EH (cell line): ENCODE measurements around the gene TENM3.

Experiments used
- DNase-seq: peaks from one replicate; pipeline ENCODE4 v3.0.0-alpha.2; 2015; ENCODE audit warnings: low read depth

The TENM3 gene

GRCh38 chr4:182624281-182624680, 381.1 kb downstream of the TENM3 start:
- no peak for DNase-seq

- no peak for DNase-seq
Observed at GRCh38 chr4:182625193-182625592, 382.0 kb downstream of the TENM3 start.

GRCh38 chr4:182627996-182628395, 384.8 kb downstream of the TENM3 start:
- DNase-seq = no peak

DNA sequence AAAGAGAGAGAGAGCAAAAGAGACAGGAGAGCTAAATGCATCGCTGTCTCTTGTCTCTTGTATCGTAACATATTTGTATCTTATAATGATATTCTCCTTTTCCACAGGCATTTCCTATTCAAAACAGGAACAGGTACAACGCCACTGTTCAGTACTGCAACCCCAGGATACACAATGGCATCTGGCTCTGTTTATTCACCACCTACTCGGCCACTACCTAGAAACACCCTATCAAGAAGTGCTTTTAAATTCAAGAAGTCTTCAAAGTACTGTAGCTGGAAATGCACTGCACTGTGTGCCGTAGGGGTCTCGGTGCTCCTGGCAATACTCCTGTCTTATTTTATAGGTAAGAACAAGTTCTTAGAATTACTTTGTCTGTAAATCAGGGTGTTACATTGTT, 385.3 kb downstream of the TENM3 start:
- no peak for DNase-seq

DNA sequence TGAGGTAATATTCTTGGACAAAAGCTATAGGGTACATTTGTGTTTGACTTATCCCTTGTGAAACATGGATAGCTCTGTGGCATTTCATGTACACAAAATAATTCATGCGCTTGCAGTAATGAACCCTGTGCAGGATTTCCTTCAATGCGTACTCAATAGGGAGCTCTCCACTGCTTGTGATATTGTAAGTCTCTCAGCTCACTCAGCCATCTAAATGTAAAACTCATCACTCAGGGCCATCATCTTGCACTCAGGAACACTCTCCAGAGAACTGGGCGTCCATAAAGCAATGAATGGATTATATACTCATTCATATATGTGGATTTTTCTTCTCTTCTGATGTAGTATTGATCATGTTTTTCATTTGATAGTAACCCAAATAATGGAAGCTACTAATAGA, 385.9 kb downstream of the TENM3 start:
- no peak for DNase-seq

GRCh38 chr4:182640491-182640890, 397.3 kb downstream of the TENM3 start:
- no peak for DNase-seq

DNA sequence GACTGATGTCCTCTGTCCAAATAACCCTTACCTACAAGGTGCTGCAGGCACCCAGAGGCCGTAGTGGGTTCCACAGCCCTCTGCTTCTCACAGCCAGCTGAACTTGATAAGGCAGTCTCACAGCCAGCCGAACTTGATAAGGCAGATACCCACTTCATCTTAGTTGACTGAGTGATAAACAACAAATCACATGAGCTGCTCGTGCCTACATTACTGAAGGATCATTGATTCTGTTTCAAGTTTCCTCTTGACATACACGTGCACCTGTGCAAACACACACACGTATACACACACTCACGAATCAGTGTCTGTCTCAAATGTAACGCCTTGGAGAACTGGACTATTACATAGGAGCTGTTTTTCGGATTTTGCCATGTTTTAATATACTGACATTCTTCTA, 397.7 kb downstream of the TENM3 start:
- DNase-seq = no peak

DNA sequence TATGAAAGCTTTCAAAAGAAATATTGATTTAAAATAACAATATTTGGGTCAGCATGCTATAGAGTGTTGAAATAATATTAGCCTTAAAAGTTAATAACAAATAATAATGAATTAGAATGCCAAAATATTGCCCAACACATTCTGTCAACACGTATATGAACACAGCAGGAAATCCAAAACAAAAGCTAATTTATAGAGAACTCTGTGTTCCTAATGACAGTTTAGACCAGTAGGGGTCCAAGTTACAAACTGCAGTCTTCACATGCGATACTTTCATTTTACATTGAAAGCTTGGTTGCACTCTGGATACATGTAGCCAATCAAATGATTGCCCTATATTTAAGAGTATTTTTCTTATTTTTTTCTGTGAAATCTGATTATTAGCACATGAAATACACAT, 399.6 kb downstream of the TENM3 start:
- DNase-seq = peak; percentile 37

DNA sequence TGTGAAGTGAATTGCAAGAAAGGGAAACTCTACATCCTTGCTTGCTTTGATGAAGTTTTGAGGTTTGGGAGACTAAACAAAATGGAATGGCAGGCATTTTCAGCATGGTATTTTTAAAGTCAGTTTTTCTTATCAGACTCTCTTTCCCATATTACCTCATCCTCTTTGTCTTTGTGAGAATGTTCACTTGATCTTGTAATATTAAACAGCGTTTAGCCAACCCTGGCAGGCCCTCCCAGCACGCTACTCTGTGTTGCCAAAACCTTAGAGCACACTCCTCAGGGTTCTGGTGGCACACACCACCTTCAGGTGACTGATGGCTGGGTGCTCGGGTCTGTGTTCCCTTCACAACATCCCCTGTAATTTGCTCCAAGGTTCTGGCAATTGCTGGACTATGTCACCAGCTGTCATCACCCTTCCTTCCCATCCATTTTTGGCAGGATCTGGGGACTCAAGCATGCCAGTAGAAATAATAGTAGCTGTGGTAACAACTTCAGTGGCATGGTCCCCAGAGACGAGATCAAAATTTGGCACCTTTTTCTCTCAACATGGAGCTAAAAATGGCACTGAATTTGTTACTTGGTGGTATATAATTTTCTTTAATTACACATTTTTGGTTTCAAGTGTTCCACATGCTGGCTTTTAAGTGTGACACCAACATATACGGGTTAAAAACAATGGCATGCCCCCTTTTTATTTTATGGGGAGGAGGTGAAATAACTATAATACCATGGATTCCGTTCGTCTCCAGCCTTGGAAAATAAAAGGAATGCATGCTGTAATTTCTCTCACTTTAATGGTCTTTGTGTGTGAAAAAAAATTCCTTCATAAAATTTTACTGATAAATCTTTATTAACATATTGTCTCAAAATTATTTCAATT, 400.8 kb downstream of the TENM3 start:
- DNase-seq = peak; percentile 85

GRCh38 chr4:182644683-182645050, 401.5 kb downstream of the TENM3 start:
- peak; percentile 62 for DNase-seq

DNA sequence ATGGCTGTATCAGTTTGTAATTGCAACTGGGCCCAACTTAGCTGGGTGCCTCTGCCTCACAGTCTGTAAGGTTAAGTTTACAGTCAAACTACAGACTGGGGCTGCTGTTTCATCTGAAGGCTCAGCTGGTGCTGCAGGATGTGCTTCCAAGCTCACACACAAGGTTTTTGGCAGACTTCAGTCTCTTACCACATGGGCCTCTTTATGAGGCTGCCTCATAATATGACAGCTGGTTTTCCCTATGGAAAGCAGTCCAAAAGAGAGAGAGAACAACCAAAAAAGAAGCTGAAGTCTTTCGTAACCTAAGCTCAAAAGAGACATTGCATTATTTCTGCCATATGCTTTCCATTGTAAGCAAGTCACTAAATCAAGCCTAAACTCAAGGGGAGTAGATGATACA, 402.3 kb downstream of the TENM3 start:
- DNase-seq = no peak

GRCh38 chr4:182647646-182648300, 404.6 kb downstream of the TENM3 start:
- DNase-seq = no peak

- DNase-seq = no peak
Observed at GRCh38 chr4:182648766-182649165, 405.6 kb downstream of the TENM3 start.

DNA sequence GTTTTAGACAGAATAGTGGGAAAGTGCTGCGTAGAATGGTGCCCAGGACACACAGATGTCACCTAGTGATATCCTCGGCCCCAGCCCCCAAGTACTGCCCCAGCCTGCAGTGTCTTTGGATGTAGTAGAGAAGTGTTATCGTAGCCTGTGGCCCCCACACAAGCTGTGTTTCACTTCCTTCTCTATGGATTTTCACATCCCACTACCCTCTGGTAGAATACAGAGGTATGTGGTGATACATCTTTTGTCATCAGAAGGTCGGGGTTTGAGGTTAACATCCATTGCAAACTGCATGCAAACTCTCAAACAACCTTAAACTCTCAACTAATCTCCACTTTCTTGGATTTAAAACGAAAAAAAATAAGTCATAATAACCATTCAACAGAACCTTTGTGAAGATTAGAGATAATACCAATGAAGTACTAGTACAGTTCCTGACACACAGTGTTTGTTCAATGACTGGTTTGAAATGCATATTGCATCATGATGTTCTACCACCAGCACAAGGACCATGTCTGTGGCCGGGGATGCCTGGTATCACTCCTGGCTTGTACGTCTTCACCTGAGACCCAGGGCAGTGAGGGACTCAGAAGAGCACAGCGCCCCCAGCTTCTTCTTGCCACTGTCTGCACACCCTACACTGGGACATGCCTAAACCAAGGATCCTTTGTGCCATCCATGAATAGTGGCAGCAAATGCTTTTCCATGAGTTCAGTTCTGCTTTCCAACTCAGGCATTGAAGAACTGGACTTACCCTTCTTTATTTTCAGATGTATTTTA, 406.7 kb downstream of the TENM3 start:
- DNase-seq = no peak

DNA sequence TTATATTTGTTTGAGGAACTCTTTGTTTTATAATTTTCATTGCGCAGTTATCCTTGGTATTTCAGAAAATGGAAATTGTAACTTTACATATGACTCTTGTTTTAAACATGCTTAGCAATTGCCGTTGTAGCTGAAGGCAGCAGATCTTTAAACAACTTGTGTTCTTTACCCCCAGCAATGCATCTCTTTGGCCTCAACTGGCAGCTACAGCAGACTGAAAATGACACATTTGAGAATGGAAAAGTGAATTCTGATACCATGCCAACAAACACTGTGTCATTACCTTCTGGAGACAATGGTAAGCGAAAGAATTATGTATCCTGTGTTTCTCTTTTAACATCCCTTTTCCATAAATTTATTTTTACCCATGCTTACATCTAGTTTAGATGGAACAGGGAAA, 410.4 kb downstream of the TENM3 start:
- peak; percentile 53 for DNase-seq

DNA sequence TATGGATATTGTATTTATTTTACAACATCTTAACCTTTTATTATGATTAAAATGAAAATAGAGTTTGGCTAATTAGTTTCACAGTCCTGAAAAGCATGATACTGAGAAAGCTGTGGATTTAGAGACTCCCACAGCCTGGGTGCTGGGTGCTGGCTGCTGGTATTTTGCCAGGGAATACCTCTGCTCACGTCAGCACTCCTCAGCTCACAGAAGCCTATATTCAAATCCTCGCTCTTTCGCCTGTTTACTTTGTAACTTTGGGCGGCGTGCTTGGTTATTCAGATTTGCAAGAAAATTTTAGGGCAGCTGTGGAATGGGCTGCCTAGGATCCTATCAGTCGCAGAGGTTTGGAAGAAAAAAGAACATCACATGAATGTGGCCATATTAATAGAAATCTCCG, 412.1 kb downstream of the TENM3 start:
- no peak for DNase-seq

DNA sequence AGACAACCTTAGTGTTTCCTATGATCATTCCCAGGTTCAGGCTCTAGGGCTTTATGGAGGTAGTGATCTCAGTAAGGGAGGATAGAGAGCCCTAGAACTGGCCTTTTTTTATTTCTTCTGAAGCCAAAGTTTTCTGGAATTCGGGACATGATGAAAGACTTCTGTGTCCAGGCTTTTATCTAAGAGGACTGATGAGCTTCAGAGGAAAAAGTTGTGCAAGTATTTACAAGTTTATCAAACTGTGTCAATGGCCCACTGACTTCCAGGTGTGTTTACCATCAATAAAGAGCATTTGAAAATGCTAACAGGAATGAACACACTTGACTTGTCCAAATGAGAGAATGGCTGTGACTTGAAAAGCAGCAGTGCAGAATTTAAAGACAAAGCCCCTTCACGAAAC, 419.3 kb downstream of the TENM3 start:
- DNase-seq = no peak

DNA sequence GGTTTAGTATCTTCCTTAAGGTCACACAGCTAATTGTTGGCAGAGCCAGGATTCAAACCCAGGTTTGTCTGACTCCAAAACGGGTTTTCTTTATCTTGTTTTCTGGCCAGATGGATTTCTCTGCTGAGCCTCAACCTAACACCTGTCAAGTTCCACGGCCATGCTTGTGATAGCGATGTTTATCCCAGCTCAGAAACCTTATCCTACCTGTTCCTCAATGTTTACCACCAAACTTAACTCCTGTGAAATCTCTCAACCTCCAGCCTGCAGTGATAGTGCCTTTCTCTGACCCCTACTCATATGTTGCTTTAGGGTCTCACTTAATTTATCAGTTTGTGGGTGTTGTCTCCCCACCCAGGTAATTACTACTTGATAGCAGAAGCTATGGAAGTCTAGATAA, 428.0 kb downstream of the TENM3 start:
- no peak for DNase-seq

DNA sequence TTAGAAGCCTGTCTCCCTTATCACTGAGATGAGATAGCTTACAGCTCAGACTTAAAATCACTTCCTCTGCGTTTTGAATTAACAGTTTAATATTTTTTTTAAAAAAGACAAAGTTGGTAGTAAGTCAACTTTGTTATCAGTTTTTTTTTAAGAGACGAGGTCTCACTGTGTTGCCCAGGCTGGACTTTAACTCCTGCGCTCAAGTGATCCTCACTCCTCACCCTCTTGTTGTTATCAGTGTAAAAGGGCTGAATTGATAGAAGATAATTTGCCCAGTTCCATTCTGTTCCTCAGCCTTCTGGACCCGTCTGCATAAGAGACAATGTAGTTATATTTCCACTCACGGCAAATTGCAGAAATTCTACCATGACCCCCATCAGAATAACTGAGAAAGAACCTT, 428.5 kb downstream of the TENM3 start:
- no peak for DNase-seq

- no peak for DNase-seq
Observed at GRCh38 chr4:182678590-182678989, 435.4 kb downstream of the TENM3 start.

DNA sequence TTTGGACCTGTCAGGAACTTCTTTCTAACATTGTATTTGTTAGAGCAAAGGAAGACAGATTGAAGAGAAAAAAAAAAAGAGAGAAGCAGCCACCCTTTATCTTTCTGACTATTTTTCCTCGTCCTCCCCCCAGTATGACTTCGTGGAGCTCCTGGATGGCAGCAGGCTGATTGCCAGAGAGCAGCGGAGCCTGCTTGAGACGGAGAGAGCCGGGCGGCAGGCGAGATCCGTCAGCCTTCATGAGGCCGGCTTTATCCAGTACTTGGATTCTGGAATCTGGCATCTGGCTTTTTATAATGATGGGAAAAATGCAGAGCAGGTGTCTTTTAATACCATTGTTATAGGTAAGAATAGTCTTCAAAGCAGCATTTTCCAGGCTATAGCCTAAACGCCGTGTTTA, 436.3 kb downstream of the TENM3 start:
- DNase-seq = no peak

GRCh38 chr4:182680234-182680653, 437.0 kb downstream of the TENM3 start:
- no peak for DNase-seq

DNA sequence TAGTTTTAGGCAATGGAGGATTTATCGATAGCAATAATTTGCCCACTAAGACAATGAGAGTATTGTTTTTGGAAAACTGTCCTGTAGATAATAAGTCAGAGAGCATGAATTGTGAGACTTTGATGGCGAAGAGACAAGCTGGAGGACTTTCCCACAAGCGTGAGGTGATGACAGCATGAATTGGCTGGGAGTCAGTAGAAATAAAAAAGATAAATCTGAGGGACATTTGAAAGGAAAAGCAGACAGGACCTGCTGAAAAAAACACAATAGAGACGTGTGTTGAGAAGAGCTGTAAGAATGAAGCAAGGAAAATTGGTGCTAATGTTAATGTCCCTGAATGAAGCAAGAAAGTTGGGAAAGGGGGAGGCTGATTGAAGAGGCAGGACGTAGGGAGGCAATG, 440.5 kb downstream of the TENM3 start:
- no peak for DNase-seq
